Endothelial cell of umbilical vein (primary cell): Measurements from ENCODE around the gene CTRB2. TPM values are rescaled to one million over a fixed set of nuclear protein-coding genes. Genes with fewer than 3 reads are reported as not detected.

ENCODE experiments used
- BruUV-seq: library from RNA; stranded (reverse); fragments of 400-500 nt; replicated peaks from 2 replicates; lab custom pipeline; 2021; lab: Mats Ljungman, UMichigan
- CTCF ChIA-PET: fragments of 300-600, 350-600 bp; sonication (Branson Sonifier 250); formaldehyde crosslinking; loops from one replicate; lab custom pipeline; 2021; ENCODE audit warnings: antibody characterized with exemption, inconsistent platforms; lab: Charles Lee
- POLR2A ChIA-PET: fragments of 300-600, 350-600 bp; sonication (Branson Sonifier 250); formaldehyde crosslinking; loops from one replicate; lab custom pipeline; 2021; ENCODE audit warnings: antibody characterized with exemption, inconsistent platforms; lab: Charles Lee
- DNase-seq: peaks from one replicate; pipeline ENCODE4 v3.0.0-alpha.2; 2011; ENCODE audit warnings: low read depth, low spot score
- FAIRE-seq: peaks from 2 replicates; lab custom pipeline; 2011; peaks lifted over from hg19 to GRCh38; lab: Jason Lieb, UNC
- H2AFZ ChIP-seq: 2 replicates; pipeline ENCODE4 v1.6.0; 2012; ENCODE audit warnings: low read depth, low read length, control low read depth, inconsistent platforms
- H3K27ac ChIP-seq: 2 replicates; pipeline ENCODE4 v1.5.1; 2011; ENCODE audit warnings: low read depth, mild to moderate bottlenecking, control low read depth, low read length, moderate library complexity; ENCODE audit not compliant: insufficient read depth
- H3K27me3 ChIP-seq, 2 experiments: 2 replicates each; pipeline versions ENCODE4 v1.6.0 to v1.6.1; 2011; ENCODE audit warnings: low read length in 2 of 2, mixed read lengths in 1 of 2; ENCODE audit not compliant: control insufficient read depth in 2 of 2, insufficient read depth in 2 of 2
- H3K36me3 ChIP-seq, 2 experiments: 2 replicates in 1 of 2; 3 replicates in 1 of 2; pipeline ENCODE4 v1.5.1; 2011; ENCODE audit warnings: low read length in 2 of 2, mild to moderate bottlenecking in 1 of 2, moderate library complexity in 1 of 2; ENCODE audit not compliant: control insufficient read depth in 2 of 2, insufficient read depth in 2 of 2; ENCODE audit errors: extremely low read depth in 1 of 2
- H3K4me1 ChIP-seq: 3 replicates; pipeline ENCODE4 v1.5.1; 2011; ENCODE audit warnings: mild to moderate bottlenecking, low read length; ENCODE audit not compliant: control insufficient read depth, insufficient read depth; ENCODE audit errors: extremely low read depth
- H3K4me2 ChIP-seq: 2 replicates; pipeline ENCODE4 v1.6.1; 2011; ENCODE audit warnings: low read length, control low read depth, mixed read lengths; ENCODE audit not compliant: insufficient read depth
- H3K4me3 ChIP-seq, 3 experiments: fragments of 200-600 bp in 1 of 3; sonication (generic), shearing (Covaris generic) in 1 of 3; replicated peaks in 1 of 3; 2 replicates each; pipeline ENCODE4 v1.5.1; 2011 to 2016; ENCODE audit warnings: control low read depth in 3 of 3, low read length in 3 of 3, mild to moderate bottlenecking in 2 of 3, inconsistent platforms in 1 of 3, low read depth in 1 of 3, moderate library complexity in 1 of 3; ENCODE audit not compliant: insufficient read depth in 1 of 3
- H3K79me2 ChIP-seq: 2 replicates; pipeline ENCODE4 v1.6.0; 2012; ENCODE audit warnings: low read length, inconsistent platforms; ENCODE audit not compliant: control insufficient read depth, insufficient read depth
- H3K9ac ChIP-seq: replicated peaks from 2 replicates; pipeline ENCODE3; 2011; ENCODE audit warnings: low read length, control low read depth; ENCODE audit not compliant: insufficient read depth; ENCODE audit errors: extremely low read depth
- H3K9me1 ChIP-seq: replicated peaks from 3 replicates; pipeline ENCODE4 v1.6.0; 2011; ENCODE audit warnings: mild to moderate bottlenecking, low read length; ENCODE audit not compliant: control insufficient read depth, insufficient read depth; ENCODE audit errors: extremely low read depth
- H3K9me3 ChIP-seq: replicated peaks from 2 replicates; pipeline ENCODE4 v1.5.1; 2012; ENCODE audit warnings: low read length, inconsistent platforms; ENCODE audit not compliant: control insufficient read depth, insufficient read depth
- H4K20me1 ChIP-seq: replicated peaks from 2 replicates; pipeline ENCODE3; 2011; ENCODE audit warnings: mild to moderate bottlenecking, low read length; ENCODE audit not compliant: control insufficient read depth, insufficient read depth; ENCODE audit errors: extremely low read depth
- CTCF ChIP-seq, 2 donors: IDR thresholded peaks; 1 replicate in 1 of 2; 2 replicates in 1 of 2; pipeline ENCODE4 v1.5.1; 2011; ENCODE audit warnings: low read length in 2 of 2, mild to moderate bottlenecking in 2 of 2, moderate library complexity in 2 of 2, control low read depth in 1 of 2, inconsistent platforms in 1 of 2, low read depth in 1 of 2; ENCODE audit not compliant: insufficient read depth in 1 of 2; ENCODE audit errors: extremely low read depth in 1 of 2
- EZH2 ChIP-seq: IDR thresholded peaks from 2 replicates; pipeline ENCODE4 v1.6.1; 2012; ENCODE audit warnings: borderline replicate concordance, low read depth, mild to moderate bottlenecking, moderate library complexity, low read length, inconsistent platforms; ENCODE audit not compliant: severe bottlenecking
- FOS ChIP-seq: IDR thresholded peaks from 2 replicates; pipeline ENCODE4 v1.6.1; 2011; ENCODE audit warnings: mild to moderate bottlenecking, low read length, moderate library complexity, borderline replicate concordance; ENCODE audit not compliant: insufficient read depth
- GATA2 ChIP-seq: IDR thresholded peaks from 2 replicates; pipeline ENCODE4 v1.7.0; 2011; ENCODE audit warnings: low read depth, mild to moderate bottlenecking, moderate library complexity, mixed read lengths, low read length; ENCODE audit not compliant: insufficient read length, insufficient read depth
- JUN ChIP-seq: IDR thresholded peaks from 2 replicates; pipeline ENCODE4 v1.6.1; 2011; ENCODE audit warnings: borderline replicate concordance, low read depth; ENCODE audit not compliant: insufficient read length, insufficient read depth
- MAX ChIP-seq: IDR thresholded peaks from 2 replicates; pipeline ENCODE4 v1.6.1; 2011; ENCODE audit not compliant: insufficient read depth, insufficient read length
- MYC ChIP-seq: IDR thresholded peaks from one replicate; pipeline ENCODE4 v1.6.1; 2011; ENCODE audit warnings: mild to moderate bottlenecking, low read depth, low read length
- POLR2A ChIP-seq: IDR thresholded peaks from 2 replicates; pipeline ENCODE4 v1.6.1; 2012; ENCODE audit warnings: low read depth, mild to moderate bottlenecking, control low read depth, low read length
- POLR2AphosphoS5 ChIP-seq: IDR thresholded peaks from 2 replicates; pipeline ENCODE4 v1.6.1; 2012; ENCODE audit warnings: low read depth, mild to moderate bottlenecking, control low read depth, low read length, moderate library complexity; ENCODE audit not compliant: insufficient read depth
- dilution Hi-C: fragments of 300-500 bp; cut with MboI; formaldehyde crosslinking; loops from one replicate; pipeline ENCODE4 v1.15.0; 2019; ENCODE audit warnings: low sequenced_read_pairs; ENCODE audit not compliant: extremely low pct_ligation_motif_present
- intact Hi-C: fragments of 100-400 bp; cut with micrococcal nuclease; formaldehyde crosslinking; loops from one replicate; pipeline ENCODE4 v1.10.0; 2022
- polyA plus RNA-seq, 4 experiments: library from polyadenylated mRNA; depleted of rRNA in 3 of 4; stranded (reverse) in 3 of 4; unstranded in 1 of 4; fragments of >200 nt; gene quantifications; 2 replicates each; pipeline versions ENCODE4 v1.2.1 to v1.2.3, GENCODE V29; 2011 to 2012; ENCODE audit warnings: missing spikeins in 1 of 4
- total RNA-seq: library from RNA; stranded (reverse); gene quantifications from 2 replicates; pipeline ENCODE4 v1.2.3, GENCODE V29; 2021

CTRB2 gene
- total and polyA plus RNA-seq, 2 donors (not counting 3 experiments of a cell fraction or from before 2014, with no cell fraction given): not detected

GRCh38 chr16:75219088-75219487 lies 12.1 kb upstream of the CTRB2 start:
- Histone ChIP-seq H3K27ac (no peak overlapping the region), H3K9me3 (no peaks in the 10 kb centered on the region), H3K4me2 (no peak overlapping the region), H3K79me2 (no peaks in the 10 kb centered on the region), H3K4me1 (no peaks in the 10 kb centered on the region), H2AFZ (no peak overlapping the region), H3K36me3 (no peaks in the 10 kb centered on the region), H3K27me3 (no peaks in the 10 kb centered on the region), H3K9me1 (no peaks in the 10 kb centered on the region), H3K9ac (no peak overlapping the region), H4K20me1 (no peaks in the 10 kb centered on the region), H3K4me3 (no peak overlapping the region)
- no TSS peak for BruUV-seq
- ChIA-PET CTCF (interaction anchor here (3.8 kb wide), 1 partner anchor 20 kb away, joined by 14 read pairs; no protein-coding TSS in a partner anchor), POLR2A (no interaction called here)
- DNase-seq (no peak), FAIRE-seq (no peak)
- dilution Hi-C loops: no loop called here
- intact Hi-C loops: no loop called here
- TF ChIP-seq GATA2 (no peak), EZH2 (no peak), MYC (no peak), JUN (no peak), MAX (no peak), FOS (no peak), POLR2A (no peak), POLR2AphosphoS5 (no peak), CTCF (IDR thresholded peaks at IDR 0.05; ENCODE audit: extremely low read depth in 1 of 2, insufficient read depth in 1 of 2, low read depth in 1 of 2, low read length in 2 of 2) (no peak)
